GM19455 (cell line): Measurements from ENCODE around the gene NOP10.
"Not testable (repeated sequence)": the region's sequence is repeated elsewhere in the genome, so short reads cannot be mapped to it uniquely, and the experiment has no call there.

ENCODE experiments used
- ATAC-seq: cut with Tn5 transposase; IDR thresholded peaks from one replicate; pipeline ENCODE4 v1.9.1; 2021; ENCODE audit not compliant: unreplicated experiment

NOP10 gene

DNA sequence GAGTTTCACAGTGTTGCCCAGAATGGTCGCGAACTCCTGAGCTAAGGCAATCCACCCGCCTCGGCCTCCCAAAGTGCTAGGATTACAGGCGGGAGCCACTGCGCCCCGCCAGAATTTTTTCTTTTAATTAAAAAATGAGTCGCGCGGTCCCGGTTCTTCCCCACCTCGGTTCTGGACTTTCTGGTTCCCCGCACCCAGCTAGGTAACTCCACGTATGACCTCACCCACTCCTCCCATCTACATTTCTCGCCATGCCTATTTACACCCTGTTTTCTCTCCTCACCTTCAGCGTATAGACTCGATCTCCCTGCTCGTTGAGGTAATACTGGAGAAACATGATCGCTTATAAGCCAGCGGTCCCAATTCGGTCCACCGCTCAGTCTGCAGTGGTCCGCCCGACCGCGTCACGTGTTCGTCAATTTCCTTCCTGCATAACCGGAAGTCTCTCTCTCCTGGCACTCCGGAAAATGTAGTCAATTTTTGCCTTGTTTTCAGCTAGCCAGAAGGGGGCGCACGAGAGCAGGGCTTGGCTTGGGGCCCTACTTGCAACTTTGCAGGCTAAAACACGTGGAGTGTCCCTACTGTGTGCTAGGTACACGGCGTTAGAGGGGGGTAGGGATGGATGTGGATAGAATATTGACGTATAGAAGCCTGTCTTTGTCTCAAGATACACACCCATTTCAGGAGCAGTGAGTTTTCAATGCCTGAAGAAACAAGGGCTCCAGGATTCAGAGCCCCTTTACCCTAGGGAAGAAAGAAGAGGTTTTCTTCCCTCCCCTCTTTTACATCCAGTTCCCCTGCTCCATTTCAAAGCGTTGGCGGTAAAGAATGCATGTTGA, at the start of gene NOP10, which contains the start of gene NUTM1:
TSS of gene NOP10 (minus strand) at position 400 of the 839 bp plus-strand sequence. CDS start at position 337, 63 bp downstream.
TSS of gene NUTM1 (plus strand) at position 579 of the 839 bp plus-strand sequence. CDS start 382 bp downstream, outside the sequence.
- ATAC-seq = peak; percentile 87

DNA sequence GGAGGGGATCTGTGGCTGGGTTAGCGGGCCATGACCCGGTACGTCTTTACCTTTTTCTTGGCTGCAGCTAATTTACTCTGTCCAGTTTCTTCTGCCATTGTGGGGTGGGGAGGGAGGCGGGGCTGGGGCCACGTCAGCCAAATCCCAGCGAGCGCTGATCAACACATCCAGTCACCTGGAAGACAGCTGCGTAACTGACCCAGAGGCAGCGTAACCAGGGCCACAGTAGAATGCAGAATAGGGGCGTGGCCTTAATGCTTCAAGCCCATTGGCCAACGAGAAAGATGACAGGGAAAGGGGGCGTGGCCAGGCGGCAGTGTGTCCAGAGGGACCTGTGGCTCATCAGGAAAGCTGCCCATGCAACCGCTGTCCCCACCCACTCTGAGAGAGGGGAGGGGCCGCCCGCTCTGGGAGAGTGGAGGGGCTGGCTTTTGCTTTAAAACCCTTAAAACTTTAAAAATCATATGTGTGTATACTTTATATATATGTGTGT, 46.7 kb upstream of the NOP10 start:
- ATAC-seq = not testable (repeated sequence)

DNA sequence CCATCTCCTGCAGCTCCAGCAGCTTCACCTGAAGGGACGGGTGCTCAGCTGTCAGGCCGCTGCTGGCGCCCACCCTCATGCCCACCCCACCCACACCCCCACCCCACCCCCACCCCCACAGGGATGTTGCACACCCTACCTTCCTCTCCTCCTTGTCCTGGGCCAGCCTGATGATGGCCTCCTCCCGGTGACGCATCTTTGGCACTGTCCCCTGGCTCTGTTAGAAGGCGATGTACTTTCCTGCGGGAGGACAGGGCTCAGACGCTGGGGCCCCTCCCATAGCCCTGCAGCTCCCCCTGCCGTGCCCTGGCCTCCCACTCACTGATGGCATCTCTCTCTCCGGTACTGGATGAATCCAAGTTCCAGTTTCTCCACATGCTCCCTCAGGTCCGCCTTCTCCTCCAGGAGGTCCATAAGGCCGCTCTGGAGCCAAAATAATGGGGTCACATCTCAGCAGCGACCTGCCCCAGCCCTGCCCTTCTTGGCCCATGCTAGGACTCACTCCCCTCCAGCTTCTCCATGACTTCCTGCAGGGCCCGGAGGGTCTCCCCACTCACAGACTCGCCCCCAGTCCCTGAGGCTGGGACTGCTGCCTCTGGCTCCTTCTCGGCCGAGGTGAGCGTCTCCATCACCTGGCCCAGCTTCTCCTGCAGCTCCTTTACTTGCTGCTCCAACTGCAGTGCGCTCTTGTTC, 39.0 kb upstream of the NOP10 start:
- not testable (repeated sequence) for ATAC-seq

DNA sequence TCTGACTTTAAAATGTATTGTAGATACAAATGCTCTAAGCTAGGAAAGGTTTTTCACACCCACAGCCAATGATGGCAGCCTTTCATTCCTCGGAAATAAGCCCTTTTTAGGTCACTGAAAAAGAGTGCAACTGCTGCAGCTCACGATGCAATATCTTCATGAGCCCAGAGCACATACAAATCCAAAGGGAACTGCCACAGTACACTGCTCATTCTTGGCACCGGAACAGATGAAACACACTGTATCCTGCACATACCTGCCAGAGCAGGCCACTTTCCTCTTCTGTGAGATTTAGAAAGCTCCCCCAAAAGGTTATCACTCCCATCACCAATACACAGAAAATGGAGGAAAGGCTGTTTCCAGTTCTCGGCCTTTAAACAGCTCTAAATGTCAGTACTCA, 37.6 kb upstream of the NOP10 start:
- not testable (repeated sequence) for ATAC-seq

DNA sequence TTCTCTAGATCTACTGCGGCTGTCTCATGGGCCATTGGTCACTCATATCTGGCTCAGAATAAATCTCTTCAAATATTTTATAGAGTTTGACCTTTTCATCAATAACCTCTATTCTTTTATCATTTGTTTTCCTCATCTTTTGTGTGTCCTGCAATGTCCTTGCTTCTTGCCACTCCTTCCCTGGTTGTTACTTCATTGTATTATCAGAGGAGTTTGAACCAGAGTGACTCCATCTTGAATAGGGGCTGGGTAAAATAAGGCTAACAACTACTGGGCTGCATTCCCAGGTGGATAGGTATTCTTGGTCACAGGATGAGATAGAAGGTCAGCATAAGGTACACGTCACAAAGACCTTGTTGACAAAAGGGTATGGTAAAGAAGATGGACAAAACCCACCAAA, 33.9 kb upstream of the NOP10 start:
- no peak for ATAC-seq

DNA sequence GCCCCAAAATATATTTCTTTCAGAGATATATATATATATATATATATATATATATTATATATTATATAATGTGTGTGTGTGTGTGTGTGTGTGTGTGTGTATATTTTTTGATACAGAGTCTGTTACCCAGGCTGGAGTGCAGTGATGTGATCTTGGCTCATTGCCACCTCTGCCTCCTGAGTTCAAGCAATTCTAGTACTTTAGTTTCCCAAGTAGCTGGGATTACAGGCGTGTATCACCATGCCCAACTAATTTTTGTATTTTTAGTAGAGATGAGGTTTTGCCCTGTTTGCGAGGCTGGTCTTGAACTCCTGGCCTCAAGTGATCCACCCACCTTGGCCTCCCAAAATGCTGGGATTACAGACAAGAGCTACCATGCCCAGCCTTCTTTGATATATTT, 32.6 kb upstream of the NOP10 start:
- ATAC-seq = not testable (repeated sequence)

DNA sequence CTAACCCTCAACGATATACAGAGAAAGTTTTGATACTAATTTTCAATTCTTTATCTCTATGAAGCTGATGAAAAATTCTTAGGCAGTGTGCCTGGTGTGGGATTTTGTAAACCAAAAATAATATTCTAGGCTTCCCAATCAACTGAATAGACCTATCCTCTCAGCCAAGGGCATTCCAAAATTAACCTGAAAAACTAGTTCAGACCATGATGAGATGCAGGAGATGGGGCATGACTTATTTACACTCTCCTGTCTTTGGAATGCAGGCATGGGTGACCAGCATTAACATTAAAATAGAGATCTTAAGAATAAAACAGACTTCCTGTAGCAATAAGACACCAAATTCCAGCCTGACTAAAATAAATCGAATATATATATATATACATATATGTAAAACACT, 31.9 kb upstream of the NOP10 start:
- no peak for ATAC-seq

DNA sequence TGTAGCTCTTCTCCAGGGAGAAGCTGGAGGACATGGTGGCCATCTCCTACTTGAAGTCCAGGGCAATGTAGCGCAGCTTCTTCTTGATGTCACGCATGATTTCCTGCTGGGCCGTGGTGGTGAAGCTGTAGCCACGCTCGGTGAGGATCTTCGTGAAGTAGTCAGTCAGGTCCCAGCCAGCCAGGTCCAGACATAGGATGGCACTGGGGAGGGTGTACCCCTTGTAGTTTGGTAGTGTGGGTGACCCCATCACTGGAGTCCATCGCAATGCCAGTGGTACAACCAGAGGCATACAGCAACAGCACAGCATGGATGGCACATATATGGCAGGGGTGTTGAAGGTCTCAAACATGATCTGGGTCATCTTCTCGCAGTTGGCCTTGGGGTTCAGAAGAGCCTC, 31.0 kb upstream of the NOP10 start:
- no peak for ATAC-seq

DNA sequence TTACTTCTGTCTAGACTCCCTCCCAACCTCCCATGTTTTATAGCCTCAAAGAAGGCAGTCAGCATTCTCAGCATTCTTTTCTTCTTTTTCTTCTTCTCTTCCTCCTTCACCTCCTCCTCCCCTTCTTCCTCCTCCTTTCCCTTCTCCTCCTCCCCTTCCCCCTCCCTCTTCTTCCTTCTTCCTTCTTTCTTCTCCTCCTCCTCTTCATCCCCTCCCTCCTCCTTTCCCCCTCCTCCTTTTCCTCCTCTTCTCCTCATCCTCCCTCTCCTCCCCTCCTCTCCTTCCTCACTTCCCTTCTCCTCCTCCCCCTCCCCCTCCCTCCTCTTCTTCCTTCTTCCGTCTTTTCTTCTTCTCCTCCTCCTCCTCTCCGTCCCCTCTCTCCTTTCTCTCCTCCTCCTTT, 27.7 kb upstream of the NOP10 start:
- no peak for ATAC-seq

DNA sequence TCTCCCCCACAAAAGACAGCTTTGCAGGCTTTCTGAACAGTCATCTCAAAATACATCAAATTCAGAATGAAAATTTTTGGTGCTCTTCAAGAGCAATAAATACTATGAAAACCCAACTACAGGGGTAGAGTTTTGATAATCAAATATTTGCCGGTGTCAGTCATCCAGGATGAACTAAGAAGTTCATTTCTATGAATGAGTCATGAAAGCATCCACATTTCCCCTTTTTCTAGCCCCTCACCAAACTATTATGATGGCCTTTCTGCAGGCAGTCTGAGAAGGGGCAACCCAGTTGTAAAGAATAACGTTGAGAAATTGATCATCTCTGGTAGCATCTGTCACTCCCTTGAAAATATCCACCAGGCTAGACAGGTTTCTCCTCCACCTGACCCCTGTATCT, 27.2 kb upstream of the NOP10 start:
- no peak for ATAC-seq

DNA sequence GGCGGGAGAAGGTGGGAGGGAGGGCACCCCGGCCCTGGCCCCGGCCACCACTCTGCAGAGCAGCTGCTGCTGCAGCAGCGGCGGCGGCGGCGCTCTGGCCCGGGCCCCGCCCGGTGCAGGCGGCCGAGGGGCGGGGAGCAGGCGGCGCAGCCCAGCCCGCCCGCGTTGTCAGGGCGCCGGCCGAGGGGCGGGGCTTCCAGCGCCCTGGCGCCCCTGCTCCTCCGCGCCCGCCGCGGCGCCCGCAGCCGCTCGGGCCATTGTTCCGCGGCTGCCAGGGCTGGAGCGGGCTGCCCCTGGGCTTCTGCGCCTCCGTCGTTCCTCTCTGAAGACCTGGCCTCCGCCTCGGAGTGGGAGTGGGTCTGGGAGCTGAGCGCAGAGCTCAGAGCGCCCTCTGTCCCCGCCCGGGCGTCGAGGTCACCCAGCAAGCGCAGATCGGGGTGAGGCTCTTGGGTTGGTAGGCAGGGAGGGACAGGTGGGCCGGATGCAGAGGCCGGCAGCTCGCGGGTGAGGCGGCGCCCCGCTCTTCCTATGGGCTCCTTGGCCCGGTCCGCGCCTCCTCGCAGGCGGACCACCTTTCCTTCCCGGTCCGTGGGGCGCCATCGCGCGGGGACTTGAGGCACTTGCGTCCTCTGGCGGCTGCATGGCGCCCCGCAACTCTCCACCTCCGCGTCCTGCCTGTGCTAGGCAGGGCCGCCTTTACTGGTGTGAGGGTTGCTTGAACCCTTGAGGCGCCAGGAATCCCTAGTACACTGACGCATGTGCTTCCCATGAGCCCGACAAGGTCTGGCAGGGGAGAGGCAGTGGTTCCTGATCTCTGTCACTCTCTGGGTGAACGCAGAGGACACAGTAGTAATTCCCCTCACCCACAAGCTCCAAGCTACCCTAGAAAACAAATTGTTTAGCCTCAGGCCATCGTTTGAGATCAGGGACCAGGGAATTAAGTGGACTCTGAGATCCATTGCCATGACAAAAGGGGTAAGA, 24.5 kb upstream of the NOP10 start, which contains the start of gene LPCAT4:
TSS of gene LPCAT4 (minus strand) at position 96 of the 981 bp plus-strand sequence. CDS start 96 bp downstream, outside the sequence.
- ATAC-seq = peak; percentile 73

DNA sequence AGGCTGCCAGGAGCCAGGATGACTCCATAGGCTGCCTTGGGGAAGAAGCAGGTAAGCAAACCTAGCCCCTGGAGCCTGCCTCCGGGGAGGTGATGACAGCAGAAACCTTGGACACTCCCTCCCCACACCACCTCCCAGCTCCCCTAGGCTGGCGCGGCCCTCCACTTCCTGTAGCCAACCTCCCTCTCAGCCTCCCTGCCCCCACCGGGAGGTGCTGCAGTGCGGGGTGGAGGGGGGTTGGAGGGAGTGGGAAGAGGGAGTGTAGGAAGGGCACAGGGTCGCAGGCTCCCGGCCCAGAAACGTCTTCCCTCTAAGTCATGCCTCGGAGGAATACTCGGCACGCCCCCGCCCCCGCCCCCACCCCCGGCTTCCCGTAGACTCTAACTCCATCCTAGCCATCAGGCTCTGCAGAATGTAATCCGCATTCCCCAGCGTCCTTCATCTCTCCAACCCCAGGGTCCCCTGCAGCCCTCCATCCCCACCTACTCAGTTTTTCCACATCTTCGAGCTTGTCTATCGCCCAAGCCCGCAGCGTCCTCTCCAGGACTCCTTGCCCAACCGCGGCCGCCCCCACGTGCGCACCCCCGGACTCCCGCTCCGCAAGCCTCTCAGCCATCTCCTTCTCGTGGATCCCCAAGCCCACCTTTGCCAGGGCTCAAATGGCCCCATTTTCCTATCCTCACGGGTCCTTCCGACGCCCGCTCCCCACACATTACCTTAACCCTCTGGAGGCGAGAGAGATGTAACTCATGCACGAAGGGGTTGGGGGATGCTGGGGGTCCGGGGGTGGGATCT, 23.5 kb upstream of the NOP10 start:
- ATAC-seq = peak; percentile 0

DNA sequence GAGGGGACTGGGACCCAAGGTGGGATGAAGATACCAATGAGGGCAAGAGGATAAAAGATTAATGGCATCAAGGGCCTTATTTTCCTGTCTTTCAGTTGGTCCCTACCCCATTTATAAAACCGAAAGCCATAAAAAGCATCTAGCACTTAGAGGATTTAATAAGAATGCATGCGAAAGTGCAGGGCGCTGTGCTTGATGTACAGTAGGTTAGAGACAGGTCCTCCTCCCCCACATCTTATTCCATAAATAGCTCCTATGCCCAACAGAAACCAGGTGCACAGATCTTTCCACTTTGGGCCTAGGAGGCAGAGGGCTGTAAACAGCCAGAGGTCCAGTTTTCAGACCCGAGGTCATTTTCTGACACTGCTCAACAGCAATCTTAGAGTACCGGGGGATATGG, 22.9 kb upstream of the NOP10 start:
- ATAC-seq = no peak

DNA sequence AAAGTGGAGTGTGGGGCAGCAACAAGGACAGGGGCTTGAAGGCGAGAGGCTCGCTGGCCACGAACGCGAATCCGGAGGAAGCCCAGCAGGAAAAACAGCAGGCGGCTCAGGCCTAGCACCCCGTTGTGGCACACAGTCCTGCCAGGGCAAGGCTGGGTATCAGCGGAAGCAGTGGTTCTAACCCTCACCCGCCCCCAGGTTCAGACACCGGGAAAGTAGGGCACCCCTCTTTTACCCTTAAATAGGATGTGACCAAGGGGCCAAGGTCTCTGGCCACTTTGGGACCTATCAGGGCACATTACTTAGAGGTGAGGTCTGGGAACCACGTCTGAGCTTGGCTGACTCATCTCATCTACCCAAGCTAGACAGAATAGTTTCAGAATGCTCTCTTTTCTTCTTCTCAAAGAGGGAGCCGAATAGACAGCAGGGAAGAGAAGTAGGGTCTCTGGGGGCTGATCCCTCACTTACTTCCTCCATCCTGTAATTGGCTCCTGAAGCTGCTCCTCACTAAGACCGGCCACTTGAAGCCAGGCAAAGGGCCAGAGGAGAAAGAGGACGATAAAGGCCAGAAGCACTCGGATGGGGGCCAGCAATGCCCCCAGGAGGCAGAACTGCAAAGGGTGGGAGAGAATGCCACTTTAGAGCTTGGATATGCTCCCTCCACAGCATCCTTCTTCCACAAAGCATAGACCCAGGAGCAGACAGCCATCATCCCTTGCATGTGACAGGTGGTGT, 22.3 kb upstream of the NOP10 start:
- no peak for ATAC-seq

DNA sequence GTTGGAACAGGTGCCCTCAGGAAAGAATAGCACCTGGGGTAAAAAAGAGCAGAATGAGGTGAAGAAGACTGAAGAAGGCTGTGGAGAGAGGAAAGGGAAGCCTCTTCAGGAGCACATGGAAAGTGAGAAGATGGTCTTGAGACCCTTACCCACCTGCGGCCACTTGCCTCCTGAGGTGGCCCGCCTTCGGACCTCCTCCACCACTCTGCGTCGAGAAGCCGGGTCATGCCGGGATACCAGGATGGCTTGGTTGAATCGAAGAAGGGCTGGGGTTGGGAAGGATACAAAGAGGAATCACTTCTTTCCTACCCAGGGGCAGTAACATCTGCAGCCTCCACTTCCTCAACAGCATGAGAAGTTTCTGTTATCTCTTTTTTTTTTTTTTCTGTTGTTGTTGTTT, 21.1 kb upstream of the NOP10 start:
- ATAC-seq = no peak

DNA sequence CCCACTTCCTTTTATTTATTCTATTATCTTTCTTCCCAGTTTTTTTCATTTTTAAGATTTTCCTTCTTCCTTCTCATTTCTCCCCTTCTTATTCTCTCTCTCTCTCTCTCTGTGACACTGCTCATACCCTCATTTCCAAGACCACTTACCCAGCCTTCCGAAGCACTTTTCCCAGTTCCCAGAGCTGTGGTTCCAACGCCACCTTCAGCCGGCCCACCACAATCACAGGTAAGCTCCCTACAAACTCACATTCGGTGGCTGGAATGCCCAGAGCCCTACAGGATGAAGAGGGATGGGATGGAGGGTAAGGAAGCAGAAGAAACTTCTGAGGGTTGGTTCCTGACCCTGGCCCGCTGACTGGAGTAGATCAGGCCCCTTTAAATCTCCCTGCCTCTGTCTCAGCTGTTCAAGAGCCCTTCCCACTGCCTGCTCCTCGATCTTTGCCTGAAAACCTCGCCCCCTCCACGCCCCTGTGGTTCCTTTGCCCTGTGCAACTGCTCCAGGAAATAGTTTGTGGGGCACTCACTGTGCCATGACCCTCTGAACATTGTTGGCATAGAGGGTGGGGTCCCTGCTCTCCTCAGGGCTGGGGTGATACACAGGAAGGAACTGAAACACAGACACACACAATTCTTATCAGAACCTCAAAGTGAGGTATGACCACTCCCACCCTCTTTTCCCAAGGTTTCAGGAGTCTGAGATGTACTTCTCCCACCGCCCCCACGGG, 19.3 kb upstream of the NOP10 start:
- ATAC-seq = no peak

DNA sequence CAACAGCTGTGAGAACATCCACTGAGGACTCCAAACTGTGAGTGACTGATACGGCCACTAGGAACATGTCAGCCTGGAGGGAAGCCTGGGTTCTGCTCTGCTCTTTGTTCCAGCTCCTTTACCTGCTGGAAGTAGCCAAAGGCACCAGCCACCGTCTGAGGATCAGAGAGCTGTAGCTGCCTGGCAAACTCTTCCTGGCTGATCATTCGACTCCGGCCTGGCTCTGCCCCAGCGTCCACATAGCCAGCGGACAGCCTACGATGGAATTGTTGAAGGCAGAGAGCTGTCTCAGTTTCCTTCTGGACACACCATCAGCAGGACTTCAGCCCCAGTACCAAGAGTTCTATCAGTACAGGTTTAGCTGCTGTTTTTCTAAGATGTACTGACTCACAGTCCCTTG, 18.3 kb upstream of the NOP10 start:
- ATAC-seq = no peak

DNA sequence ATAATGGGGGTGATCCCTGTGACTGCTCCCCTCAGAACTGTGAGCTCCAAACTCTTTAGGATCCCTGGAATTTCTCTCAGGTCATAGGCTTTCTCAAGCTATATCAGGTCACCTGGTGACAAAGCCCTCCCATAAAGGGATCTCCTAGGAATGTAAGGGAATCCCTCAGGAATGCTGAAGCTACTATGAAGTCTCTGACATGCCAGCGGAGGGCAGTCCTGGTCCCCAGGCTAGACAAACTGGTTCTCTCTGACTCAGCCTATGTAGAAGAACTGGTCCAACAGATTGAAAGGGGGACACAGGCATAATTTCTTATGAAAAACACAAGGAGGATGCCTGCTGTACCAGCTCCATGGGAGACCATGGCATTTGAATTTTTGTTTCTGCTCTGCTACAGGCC, 17.4 kb upstream of the NOP10 start:
- no peak for ATAC-seq

DNA sequence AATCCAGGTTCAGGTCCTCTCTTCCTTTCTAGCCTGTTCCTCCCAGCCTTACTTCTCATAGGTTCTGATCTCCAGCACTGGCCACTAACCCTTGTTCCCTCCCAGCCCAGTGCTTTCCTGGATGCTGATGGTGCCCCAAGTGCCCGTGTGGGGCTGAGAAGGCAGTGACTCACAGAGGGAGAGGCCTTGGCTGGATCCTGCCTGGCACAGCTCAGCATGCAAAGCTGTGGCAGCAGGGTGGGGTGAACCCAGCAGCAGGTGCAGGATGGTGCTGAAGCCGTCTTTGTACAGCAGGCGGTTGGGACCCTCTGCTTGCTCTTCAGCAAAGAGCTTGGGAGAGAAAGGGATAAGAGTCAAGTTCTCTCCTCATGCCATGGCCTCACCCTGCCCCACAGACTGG, 16.5 kb upstream of the NOP10 start:
- no peak for ATAC-seq
